ENCODE data around the gene RBM20.
"Not testable (repeated sequence)": the region's sequence is repeated elsewhere in the genome, so short reads cannot be mapped to it uniquely, and the experiment has no call there.

RBM20 gene

DNA sequence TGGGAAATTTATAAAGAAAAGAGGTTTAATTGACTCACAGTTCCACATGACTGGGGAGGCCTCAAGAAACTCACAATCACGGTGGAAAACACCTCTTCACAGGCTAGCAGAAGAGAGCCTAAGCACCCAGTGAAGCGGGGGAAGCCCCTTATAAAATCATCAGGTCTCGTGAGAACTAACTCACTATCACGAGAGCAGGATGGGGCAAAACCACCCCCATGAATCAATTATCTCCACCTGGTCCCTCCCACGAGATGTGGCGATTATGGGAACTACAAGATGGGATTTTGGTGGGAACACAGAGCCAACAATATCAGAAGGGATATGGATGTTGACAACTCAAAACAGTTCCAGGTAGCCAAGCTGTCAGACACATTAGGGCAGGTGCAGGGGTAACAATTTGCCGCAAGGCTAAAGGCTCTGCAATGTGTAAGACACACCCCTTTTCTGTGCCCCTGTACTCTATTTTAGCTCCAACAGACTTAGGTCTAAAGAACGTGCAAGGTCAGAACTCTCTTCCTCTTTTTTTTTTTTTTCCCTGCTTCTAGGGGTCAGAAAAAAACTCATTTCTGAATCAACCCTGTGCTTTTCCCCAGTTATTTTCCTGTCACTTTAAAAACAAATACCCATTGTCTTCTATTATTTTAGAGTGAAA is 30.7 kb upstream of the RBM20 start:
- no peaks in the 10 kb centered on the region for H3K9me3 ChIP-seq (ENCODE audit: control insufficient read depth in 2 of 2, low read length in 2 of 2)

DNA sequence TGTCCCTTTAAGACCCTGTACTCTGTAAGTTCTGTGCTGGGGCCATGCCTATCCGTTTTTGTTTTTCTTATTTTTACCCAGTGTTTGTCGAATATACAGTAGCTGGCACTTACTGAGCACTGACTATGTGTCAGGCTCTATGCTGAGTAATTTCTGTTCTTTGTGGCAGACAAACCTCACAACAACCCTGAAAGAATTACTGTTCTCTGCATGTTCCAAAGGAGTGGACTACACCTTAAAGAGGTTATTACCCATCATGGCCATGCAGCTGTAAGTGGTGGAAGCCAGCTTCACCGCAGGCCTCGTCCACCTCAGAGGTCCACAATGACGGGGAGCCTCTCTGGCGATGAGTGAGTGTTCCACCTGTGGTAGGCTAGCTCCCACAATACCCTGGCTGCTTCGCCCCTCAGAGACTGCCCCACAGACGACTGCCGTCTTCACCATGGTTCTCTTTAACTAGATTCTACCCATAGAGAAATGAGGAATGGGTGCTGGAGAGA is 30.1 kb upstream of the RBM20 start:
- Histone ChIP-seq H3K36me3 (ENCODE audit: control insufficient read depth in 2 of 2, insufficient read depth in 2 of 2, low read length in 2 of 2) (no peaks in the 10 kb centered on the region), H3K27me3 (ENCODE audit: control insufficient read depth in 1 of 2, insufficient read depth in 2 of 2, low read length in 2 of 2) (no peaks in the 10 kb centered on the region), H3K9me3 (ENCODE audit: control insufficient read depth in 2 of 2, low read length in 2 of 2) (no peaks in the 10 kb centered on the region), H3K9ac (ENCODE audit: low read length in 2 of 2) (no peak overlapping the region), H3K4me3 (ENCODE audit: low read length in 2 of 2) (no peak overlapping the region), H3K27ac (ENCODE audit: low read length) (no peak overlapping the region), H3K4me1 (ENCODE audit: control insufficient read depth, insufficient read depth, low read length) (peaks cover 2% of the 10 kb centered on the region)

More for the DNA sequence above, 30.7 kb upstream of the RBM20 start:
- H3K4me3 ChIP-seq (ENCODE audit: low read length in 2 of 2): no peak overlapping the region
- H3K27me3 ChIP-seq (ENCODE audit: control insufficient read depth in 1 of 2, insufficient read depth in 2 of 2, low read length in 2 of 2): no peaks in the 10 kb centered on the region
- H3K27ac ChIP-seq (ENCODE audit: low read length): no peak overlapping the region
- no peak overlapping the region for H3K9ac ChIP-seq (ENCODE audit: low read length in 2 of 2)
- peaks cover 2% of the 10 kb centered on the region for H3K4me1 ChIP-seq (ENCODE audit: control insufficient read depth, insufficient read depth, low read length)
- H3K36me3 ChIP-seq (ENCODE audit: control insufficient read depth in 2 of 2, insufficient read depth in 2 of 2, low read length in 2 of 2): no peaks in the 10 kb centered on the region

DNA sequence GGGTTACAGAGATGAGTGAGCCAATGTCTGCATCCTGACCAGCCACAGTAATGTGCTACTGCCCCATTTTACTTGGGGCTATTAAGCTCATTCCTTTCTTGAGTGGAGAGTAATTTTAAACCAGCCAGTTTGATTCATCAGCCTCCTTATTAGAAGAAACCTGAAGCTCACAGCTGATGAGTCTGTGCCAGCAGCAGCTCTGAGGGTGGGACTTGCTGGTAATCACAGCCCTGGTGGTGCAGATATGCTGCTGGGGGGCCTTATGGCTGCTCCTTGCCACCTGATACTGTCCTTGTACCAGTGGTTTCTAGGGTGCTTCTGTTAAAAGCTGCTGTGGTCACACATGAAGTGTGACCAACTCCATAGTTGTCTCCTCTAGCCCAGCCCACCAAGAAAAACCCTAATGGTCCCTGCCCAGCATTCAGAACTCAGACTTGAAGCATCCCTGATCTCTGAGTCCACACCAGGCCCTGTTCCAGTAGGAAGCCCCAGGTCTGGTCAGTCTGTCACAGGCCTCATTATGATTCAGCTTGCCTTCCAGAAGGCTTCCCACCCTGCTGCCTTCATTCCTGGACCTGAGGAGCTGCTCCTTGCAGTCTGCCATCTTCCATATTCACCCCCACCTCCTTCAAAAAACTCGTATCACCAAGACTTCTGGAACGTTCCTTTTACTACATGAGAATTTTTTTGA is 28.9 kb upstream of the RBM20 start:
- Histone ChIP-seq H3K27me3 (ENCODE audit: control insufficient read depth in 1 of 2, insufficient read depth in 2 of 2, low read length in 2 of 2) (no peaks in the 10 kb centered on the region), H3K27ac (ENCODE audit: low read length) (no peak overlapping the region), H3K4me1 (ENCODE audit: control insufficient read depth, insufficient read depth, low read length) (peaks cover 2% of the 10 kb centered on the region), H3K9me3 (ENCODE audit: control insufficient read depth in 2 of 2, low read length in 2 of 2) (no peaks in the 10 kb centered on the region), H3K9ac (ENCODE audit: low read length in 2 of 2) (no peak overlapping the region), H3K4me3 (ENCODE audit: low read length in 2 of 2) (no peak overlapping the region), H3K36me3 (ENCODE audit: control insufficient read depth in 2 of 2, insufficient read depth in 2 of 2, low read length in 2 of 2) (no peaks in the 10 kb centered on the region)

DNA sequence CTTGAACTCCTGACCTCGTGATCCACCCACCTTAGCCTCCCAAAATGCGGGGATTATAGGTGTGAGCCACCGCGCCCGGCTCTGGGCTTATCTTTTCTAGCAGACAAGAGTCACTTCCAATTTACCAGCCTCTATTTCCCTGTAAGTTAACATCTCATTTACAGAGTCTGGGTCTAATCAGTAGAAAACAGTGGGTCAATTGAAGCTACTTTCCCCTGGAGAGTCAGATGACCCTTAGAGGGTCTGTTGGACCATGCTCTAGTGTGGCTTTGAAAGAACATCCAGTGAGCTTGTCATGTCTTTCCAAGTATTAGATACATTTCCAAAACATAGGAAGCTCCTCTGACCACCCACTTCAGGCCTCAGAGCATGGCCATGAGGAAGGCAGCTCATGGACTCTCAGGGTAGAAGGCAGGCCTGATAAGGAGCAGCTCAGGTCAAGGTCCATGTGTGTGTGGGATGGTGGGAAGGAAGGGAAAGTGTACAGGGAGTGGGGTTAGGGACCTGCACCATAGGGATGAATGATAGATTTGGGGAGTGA is 27.6 kb upstream of the RBM20 start:
- no peaks in the 10 kb centered on the region for H3K36me3 ChIP-seq (ENCODE audit: control insufficient read depth in 2 of 2, insufficient read depth in 2 of 2, low read length in 2 of 2)
- no peak overlapping the region for H3K9ac ChIP-seq (ENCODE audit: low read length in 2 of 2)
- no peaks in the 10 kb centered on the region for H3K27me3 ChIP-seq (ENCODE audit: control insufficient read depth in 1 of 2, insufficient read depth in 2 of 2, low read length in 2 of 2)
- H3K9me3 ChIP-seq (ENCODE audit: control insufficient read depth in 2 of 2, low read length in 2 of 2): no peaks in the 10 kb centered on the region
- no peak overlapping the region for H3K4me3 ChIP-seq (ENCODE audit: low read length in 2 of 2)
- H3K27ac ChIP-seq (ENCODE audit: low read length): no peak overlapping the region
- peaks cover 2% of the 10 kb centered on the region for H3K4me1 ChIP-seq (ENCODE audit: control insufficient read depth, insufficient read depth, low read length)

DNA sequence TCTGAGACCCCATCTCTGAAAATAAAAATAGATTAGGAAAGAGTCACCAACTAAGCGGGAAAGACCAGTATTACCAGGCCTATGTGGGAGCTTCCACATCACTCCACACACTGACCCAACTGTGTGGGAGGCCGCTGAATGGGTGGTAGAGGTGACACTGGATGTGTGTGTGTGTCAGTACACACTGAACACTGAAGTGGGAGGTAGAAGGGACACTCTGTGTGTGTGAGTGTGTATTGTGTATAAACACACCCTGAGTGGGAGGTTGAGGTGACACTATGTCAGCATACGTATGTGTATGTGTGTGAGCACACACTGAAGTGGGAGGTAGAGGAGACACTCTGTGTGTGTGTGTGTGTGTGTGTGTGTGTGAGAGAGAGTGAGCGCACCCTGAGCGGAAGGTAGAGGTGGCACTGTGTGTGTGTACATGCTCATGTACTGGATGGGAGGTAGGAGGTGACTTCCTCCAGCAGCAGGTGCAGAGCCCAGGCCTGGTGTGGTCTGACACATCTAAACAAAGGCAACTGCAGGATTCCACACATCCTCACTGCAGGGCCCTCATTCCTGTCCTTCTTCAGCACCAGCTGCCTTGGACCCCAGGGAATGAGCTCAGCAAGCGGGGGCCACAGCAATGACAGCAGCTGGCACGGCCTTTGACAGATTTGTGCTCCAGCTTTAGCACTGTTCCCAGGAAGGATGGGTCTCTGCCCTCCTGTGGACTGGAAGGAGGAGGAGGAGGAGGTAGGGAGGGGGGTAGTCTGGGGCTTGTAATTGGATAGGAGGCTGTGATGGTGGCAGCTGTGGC is 26.5 kb upstream of the RBM20 start:
- Histone ChIP-seq H3K4me1 (ENCODE audit: control insufficient read depth, insufficient read depth, low read length) (peaks cover 2% of the 10 kb centered on the region), H3K9ac (ENCODE audit: low read length in 2 of 2) (no peak overlapping the region), H3K4me3 (ENCODE audit: low read length in 2 of 2) (no peak overlapping the region), H3K9me3 (ENCODE audit: control insufficient read depth in 2 of 2, low read length in 2 of 2) (no peaks in the 10 kb centered on the region), H3K36me3 (ENCODE audit: control insufficient read depth in 2 of 2, insufficient read depth in 2 of 2, low read length in 2 of 2) (no peaks in the 10 kb centered on the region), H3K27me3 (ENCODE audit: control insufficient read depth in 1 of 2, insufficient read depth in 2 of 2, low read length in 2 of 2) (no peaks in the 10 kb centered on the region), H3K27ac (ENCODE audit: low read length) (no peak overlapping the region)

DNA sequence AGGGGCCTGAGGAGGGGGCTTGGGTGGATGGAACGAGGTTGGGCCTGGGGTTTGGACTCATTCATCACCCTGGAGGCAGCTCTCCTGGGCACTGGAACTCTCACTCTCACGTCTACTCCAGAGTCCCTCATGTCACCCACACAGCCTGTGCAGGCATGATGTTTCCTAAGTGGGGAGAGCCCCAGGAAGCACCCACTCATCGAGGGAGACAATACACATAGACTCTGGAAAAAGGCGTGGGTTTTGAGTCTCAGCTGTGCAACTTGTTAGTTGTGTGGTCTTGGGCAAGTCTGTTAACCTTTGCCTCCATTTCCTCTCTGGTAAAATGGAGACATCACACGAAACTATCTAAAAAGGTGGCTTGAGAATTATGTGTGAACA is 25.9 kb upstream of the RBM20 start:
- no peaks in the 10 kb centered on the region for H3K27me3 ChIP-seq (ENCODE audit: control insufficient read depth in 1 of 2, insufficient read depth in 2 of 2, low read length in 2 of 2)
- no peak overlapping the region for H3K9ac ChIP-seq (ENCODE audit: low read length in 2 of 2)
- peaks cover 2% of the 10 kb centered on the region for H3K4me1 ChIP-seq (ENCODE audit: control insufficient read depth, insufficient read depth, low read length)
- no peaks in the 10 kb centered on the region for H3K36me3 ChIP-seq (ENCODE audit: control insufficient read depth in 2 of 2, insufficient read depth in 2 of 2, low read length in 2 of 2)
- no peaks in the 10 kb centered on the region for H3K9me3 ChIP-seq (ENCODE audit: control insufficient read depth in 2 of 2, low read length in 2 of 2)
- H3K27ac ChIP-seq (ENCODE audit: low read length): no peak overlapping the region
- H3K4me3 ChIP-seq (ENCODE audit: low read length in 2 of 2): no peak overlapping the region

DNA sequence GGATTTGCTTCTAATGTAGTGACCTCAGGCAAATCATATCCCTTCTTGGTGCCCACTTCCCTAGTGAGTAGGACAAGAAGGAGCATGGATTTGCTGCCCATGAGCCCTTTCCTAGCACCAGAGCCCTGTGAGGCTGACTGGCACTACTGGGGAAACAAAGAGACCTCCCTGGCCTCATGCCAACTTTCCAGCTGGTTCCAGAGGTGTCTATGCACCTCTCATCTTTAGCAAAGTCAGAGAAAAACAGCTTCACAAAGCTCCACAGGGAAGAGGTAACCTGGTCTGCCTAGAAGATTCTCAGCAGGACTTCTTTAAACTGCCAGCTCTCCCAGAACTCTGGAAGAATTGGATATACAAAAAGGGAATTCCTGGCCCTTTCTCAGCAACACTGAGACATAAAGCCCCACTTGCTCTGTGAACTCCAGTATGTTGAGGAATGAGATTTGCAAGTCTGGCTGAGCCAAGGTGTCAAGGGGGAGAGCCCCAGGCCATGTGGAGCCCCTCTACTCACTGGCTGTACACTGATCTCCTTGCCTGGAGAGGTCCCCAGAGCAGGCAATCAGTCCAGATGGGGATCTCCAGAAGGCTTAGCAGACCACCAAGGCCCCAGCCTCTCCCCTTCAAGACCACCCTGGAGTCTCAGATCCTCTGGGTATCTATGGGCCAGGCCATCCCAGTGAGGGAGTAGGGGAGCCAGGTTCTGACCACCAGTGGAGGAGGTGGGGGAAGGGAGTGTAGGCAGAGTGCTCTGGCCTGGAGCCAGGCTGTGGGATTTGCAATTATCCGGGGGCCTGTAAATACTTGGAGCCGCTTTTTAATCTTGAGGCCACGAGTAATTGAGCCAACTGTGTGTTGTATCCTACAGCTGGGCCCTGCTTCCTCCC is 24.4 kb upstream of the RBM20 start:
- Histone ChIP-seq H3K4me3 (ENCODE audit: low read length in 2 of 2) (no peak overlapping the region), H3K4me1 (ENCODE audit: control insufficient read depth, insufficient read depth, low read length) (peaks cover 2% of the 10 kb centered on the region), H3K27ac (ENCODE audit: low read length) (no peak overlapping the region), H3K9me3 (ENCODE audit: control insufficient read depth in 2 of 2, low read length in 2 of 2) (no peaks in the 10 kb centered on the region), H3K9ac (ENCODE audit: low read length in 2 of 2) (no peak overlapping the region), H3K36me3 (ENCODE audit: control insufficient read depth in 2 of 2, insufficient read depth in 2 of 2, low read length in 2 of 2) (no peaks in the 10 kb centered on the region), H3K27me3 (ENCODE audit: control insufficient read depth in 1 of 2, insufficient read depth in 2 of 2, low read length in 2 of 2) (no peaks in the 10 kb centered on the region)

DNA sequence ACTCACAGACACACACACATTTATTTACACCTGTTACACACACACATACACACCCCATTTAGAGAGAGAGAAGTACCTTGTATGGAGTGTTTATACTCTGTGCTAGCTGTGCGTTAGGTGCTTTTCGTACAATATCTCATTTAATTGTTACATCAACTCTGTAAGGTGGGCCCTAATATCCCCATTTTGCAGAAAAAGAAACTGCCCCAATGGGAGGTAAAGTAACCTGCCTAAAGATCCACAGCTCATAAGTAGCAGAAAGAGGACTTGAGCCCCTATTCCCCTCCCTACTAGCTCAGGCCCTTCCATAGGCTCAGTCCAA is 23.8 kb upstream of the RBM20 start:
- no peaks in the 10 kb centered on the region for H3K9me3 ChIP-seq (ENCODE audit: control insufficient read depth in 2 of 2, low read length in 2 of 2)
- H3K36me3 ChIP-seq (ENCODE audit: control insufficient read depth in 2 of 2, insufficient read depth in 2 of 2, low read length in 2 of 2): no peaks in the 10 kb centered on the region
- no peak overlapping the region for H3K4me3 ChIP-seq (ENCODE audit: low read length in 2 of 2)
- H3K27ac ChIP-seq (ENCODE audit: low read length): no peak overlapping the region
- peaks cover 2% of the 10 kb centered on the region for H3K4me1 ChIP-seq (ENCODE audit: control insufficient read depth, insufficient read depth, low read length)
- H3K27me3 ChIP-seq (ENCODE audit: control insufficient read depth in 1 of 2, insufficient read depth in 2 of 2, low read length in 2 of 2): no peaks in the 10 kb centered on the region
- no peak overlapping the region for H3K9ac ChIP-seq (ENCODE audit: low read length in 2 of 2)

DNA sequence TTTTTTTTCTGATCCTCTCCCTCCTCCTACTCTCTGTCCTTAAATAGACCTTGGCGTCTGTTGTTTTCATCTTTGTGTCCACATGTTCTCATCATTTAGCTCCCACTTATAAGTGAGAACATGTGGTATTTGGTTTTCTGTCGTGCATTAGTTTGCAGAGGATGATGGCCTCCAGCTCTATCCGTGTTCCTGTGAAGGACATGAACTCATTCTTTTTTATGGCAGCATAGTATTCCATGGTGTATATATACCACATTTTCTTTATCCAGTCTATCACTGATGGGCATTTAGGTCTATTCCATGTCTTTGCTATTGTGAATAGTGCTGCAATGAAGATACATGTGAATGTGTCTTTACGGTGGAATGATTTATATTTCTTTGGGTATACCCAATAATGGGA is 20.8 kb upstream of the RBM20 start:
- H3K36me3 ChIP-seq (ENCODE audit: control insufficient read depth in 2 of 2, insufficient read depth in 2 of 2, low read length in 2 of 2); H3K9me3 ChIP-seq (ENCODE audit: control insufficient read depth in 2 of 2, low read length in 2 of 2); H3K4me1 ChIP-seq (ENCODE audit: control insufficient read depth, insufficient read depth, low read length); H3K27me3 ChIP-seq (ENCODE audit: control insufficient read depth in 1 of 2, insufficient read depth in 2 of 2, low read length in 2 of 2); H3K27ac ChIP-seq (ENCODE audit: low read length); H3K9ac ChIP-seq (ENCODE audit: low read length in 2 of 2); H3K4me3 ChIP-seq (ENCODE audit: low read length in 2 of 2): not testable (repeated sequence)

DNA sequence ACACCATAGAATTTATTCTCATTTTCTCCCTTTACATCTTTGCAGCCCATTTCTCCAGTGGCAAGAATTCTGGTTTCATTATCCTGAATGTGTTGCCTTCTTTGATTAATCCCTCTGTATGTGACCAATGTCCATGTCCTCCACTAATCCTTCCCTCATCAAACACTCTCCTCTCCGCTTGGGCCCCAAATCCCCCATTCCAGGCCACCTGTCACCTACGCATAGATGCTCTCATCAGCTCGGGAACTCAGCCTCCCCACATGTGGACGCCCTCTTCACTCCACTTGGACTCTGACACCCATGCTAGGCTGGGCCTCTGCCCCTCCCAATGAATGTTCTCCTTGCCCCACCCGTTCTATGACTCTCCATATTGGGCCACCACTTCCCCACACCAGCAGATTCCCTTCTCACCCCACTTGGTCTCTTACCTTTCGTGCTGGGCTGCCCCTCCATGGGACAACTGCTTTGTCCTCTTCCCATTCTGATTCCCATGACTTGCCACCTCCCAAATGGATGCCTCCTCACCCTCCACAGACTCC is 18.7 kb upstream of the RBM20 start:
- Histone ChIP-seq H3K27ac (ENCODE audit: low read length) (no peak overlapping the region), H3K4me3 (ENCODE audit: low read length in 2 of 2) (no peak overlapping the region), H3K9me3 (ENCODE audit: control insufficient read depth in 2 of 2, low read length in 2 of 2) (no peaks in the 10 kb centered on the region), H3K9ac (ENCODE audit: low read length in 2 of 2) (no peak overlapping the region), H3K4me1 (ENCODE audit: control insufficient read depth, insufficient read depth, low read length) (peaks cover 8% of the 10 kb centered on the region), H3K27me3 (ENCODE audit: control insufficient read depth in 1 of 2, insufficient read depth in 2 of 2, low read length in 2 of 2) (no peaks in the 10 kb centered on the region), H3K36me3 (ENCODE audit: control insufficient read depth in 2 of 2, insufficient read depth in 2 of 2, low read length in 2 of 2) (no peaks in the 10 kb centered on the region)
